Adipocyte (in vitro differentiated cells): ENCODE measurements around the gene BEX3.
A peak's percentile ranks its signal among the peaks of the same experiment; 100 is the strongest.
"Not testable (repeated sequence)": the region's sequence is repeated elsewhere in the genome, so short reads cannot be mapped to it uniquely, and the experiment has no call there.

Experiments used
- DNase-seq: peaks from one replicate; pipeline ENCODE4 v3.0.0-alpha.2; 2015; ENCODE audit warnings: low read depth
- H3K27me3 ChIP-seq: replicated peaks from 2 replicates; pipeline ENCODE4 v1.7.0; 2013; ENCODE audit warnings: mild to moderate bottlenecking, low read length, moderate library complexity; ENCODE audit not compliant: control insufficient read depth, insufficient read depth
- H3K36me3 ChIP-seq: 2 replicates; pipeline ENCODE4 v1.7.0; 2013; ENCODE audit warnings: low read length, mild to moderate bottlenecking, moderate library complexity; ENCODE audit not compliant: control insufficient read depth, insufficient read depth, severe bottlenecking
- H3K4me1 ChIP-seq: 2 replicates; pipeline ENCODE4 v1.7.0; 2013; ENCODE audit warnings: mild to moderate bottlenecking, low read length, moderate library complexity; ENCODE audit not compliant: control insufficient read depth, insufficient read depth
- H3K4me3 ChIP-seq: 2 replicates; pipeline ENCODE4 v1.7.0; 2013; ENCODE audit warnings: mild to moderate bottlenecking, low read length, moderate library complexity
- H3K9ac ChIP-seq: 2 replicates; pipeline ENCODE4 v1.7.0; 2013; ENCODE audit warnings: mild to moderate bottlenecking, low read length, moderate library complexity
- H3K9me3 ChIP-seq: 2 replicates; pipeline ENCODE4 v1.7.0; 2013; ENCODE audit warnings: mild to moderate bottlenecking, low read length, moderate library complexity; ENCODE audit not compliant: control insufficient read depth

The BEX3 gene

GRCh38 chrX:103359605-103360004 lies 16.7 kb upstream of the BEX3 start:
- not testable (repeated sequence) for H3K9ac ChIP-seq, H3K4me1 ChIP-seq, H3K36me3 ChIP-seq, H3K9me3 ChIP-seq, H3K27me3 ChIP-seq, DNase-seq, H3K4me3 ChIP-seq

GRCh38 chrX:103360092-103360491 lies 16.2 kb upstream of the BEX3 start:
- Histone ChIP-seq H3K9ac (no peak overlapping the region), H3K27me3 (peaks cover 4% of the 10 kb centered on the region), H3K4me1 (peaks cover 7% of the 10 kb centered on the region), H3K36me3 (peaks cover 6% of the 10 kb centered on the region), H3K9me3 (no peaks in the 10 kb centered on the region), H3K4me3 (no peak overlapping the region)
- no peak for DNase-seq

- Histone ChIP-seq H3K36me3 (peaks cover 6% of the 10 kb centered on the region), H3K4me1 (peaks cover 7% of the 10 kb centered on the region), H3K9me3 (no peaks in the 10 kb centered on the region), H3K27me3 (peaks cover 4% of the 10 kb centered on the region), H3K9ac (no peak overlapping the region), H3K4me3 (no peak overlapping the region)
- DNase-seq = no peak
Measured at GRCh38 chrX:103360916-103361315, 15.4 kb upstream of the BEX3 start.

- Histone ChIP-seq H3K9ac (no peak overlapping the region), H3K4me1 (peaks cover 7% of the 10 kb centered on the region), H3K9me3 (no peaks in the 10 kb centered on the region), H3K4me3 (no peak overlapping the region), H3K27me3 (peaks cover 4% of the 10 kb centered on the region), H3K36me3 (peaks cover 6% of the 10 kb centered on the region)
- DNase-seq = no peak
Measured at GRCh38 chrX:103361798-103362197, 14.5 kb upstream of the BEX3 start.

GRCh38 chrX:103362474-103362873 lies 13.9 kb upstream of the BEX3 start:
- Histone ChIP-seq H3K27me3 (peaks cover 4% of the 10 kb centered on the region), H3K4me1 (peaks cover 8% of the 10 kb centered on the region), H3K4me3 (no peak overlapping the region), H3K36me3 (peaks cover 6% of the 10 kb centered on the region), H3K9ac (no peak overlapping the region), H3K9me3 (no peaks in the 10 kb centered on the region)
- DNase-seq = no peak

GRCh38 chrX:103363046-103363445 lies 13.3 kb upstream of the BEX3 start:
- Histone ChIP-seq H3K9ac (no peak overlapping the region), H3K4me1 (peaks cover 9% of the 10 kb centered on the region), H3K36me3 (peaks cover 5% of the 10 kb centered on the region), H3K4me3 (peak overlapping the region; percentile 8), H3K9me3 (no peaks in the 10 kb centered on the region), H3K27me3 (peaks cover 4% of the 10 kb centered on the region)
- no peak for DNase-seq

GRCh38 chrX:103367502-103367901 lies 8.8 kb upstream of the BEX3 start:
- no peak overlapping the region for H3K9ac ChIP-seq
- H3K4me3 ChIP-seq = no peak overlapping the region
- peaks cover 12% of the 10 kb centered on the region for H3K4me1 ChIP-seq
- peaks cover 2% of the 10 kb centered on the region for H3K27me3 ChIP-seq
- no peak for DNase-seq
- H3K36me3 ChIP-seq = no peaks in the 10 kb centered on the region
- no peaks in the 10 kb centered on the region for H3K9me3 ChIP-seq

GRCh38 chrX:103369479-103369878 lies 6.9 kb upstream of the BEX3 start:
- Histone ChIP-seq H3K36me3 (no peaks in the 10 kb centered on the region), H3K27me3 (peaks cover 8% of the 10 kb centered on the region), H3K4me3 (no peak overlapping the region), H3K9ac (no peak overlapping the region), H3K4me1 (peaks cover 8% of the 10 kb centered on the region), H3K9me3 (no peaks in the 10 kb centered on the region)
- DNase-seq = no peak

GRCh38 chrX:103372886-103373285 lies 3.5 kb upstream of the BEX3 start:
- Histone ChIP-seq H3K4me1 (peaks cover 7% of the 10 kb centered on the region), H3K36me3 (no peaks in the 10 kb centered on the region), H3K27me3 (peaks cover 8% of the 10 kb centered on the region), H3K9me3 (no peaks in the 10 kb centered on the region), H3K4me3 (no peak overlapping the region), H3K9ac (peak overlapping the region; percentile 25)
- DNase-seq = no peak

- Histone ChIP-seq H3K27me3 (peaks cover 8% of the 10 kb centered on the region), H3K9me3 (no peaks in the 10 kb centered on the region), H3K9ac (peak overlapping the region; percentile 25), H3K4me1 (peaks cover 7% of the 10 kb centered on the region), H3K4me3 (no peak overlapping the region), H3K36me3 (no peaks in the 10 kb centered on the region)
- DNase-seq = no peak
Measured at GRCh38 chrX:103373581-103373980, 2.8 kb upstream of the BEX3 start.

- Histone ChIP-seq H3K4me3 (peak overlapping the region; percentile 81), H3K36me3 (no peaks in the 10 kb centered on the region), H3K27me3 (peaks cover 8% of the 10 kb centered on the region), H3K9me3 (no peaks in the 10 kb centered on the region), H3K4me1 (peaks cover 4% of the 10 kb centered on the region), H3K9ac (peak overlapping the region; percentile 71)
- DNase-seq = peak; percentile 43
Measured at GRCh38 chrX:103376979-103377324, 614 bp downstream of the BEX3 start.

- DNase-seq = peak; percentile 45
- no peaks in the 10 kb centered on the region for H3K36me3 ChIP-seq
- H3K27me3 ChIP-seq = no peaks in the 10 kb centered on the region
- H3K4me1 ChIP-seq = peaks cover 4% of the 10 kb centered on the region
- no peak overlapping the region for H3K9ac ChIP-seq
- H3K9me3 ChIP-seq = no peaks in the 10 kb centered on the region
- no peak overlapping the region for H3K4me3 ChIP-seq
Measured at GRCh38 chrX:103378990-103379389, 2.7 kb downstream of the BEX3 start.
